HepG2 (cell line): ENCODE measurements around the gene NID2. TPM values are rescaled to one million over a fixed set of nuclear protein-coding genes. Genes with fewer than 3 reads are reported as not detected.

Experiments
- ATAC-seq: fragments of 200-7000 bp; cut with Tn5 transposase; 3 replicates; pipeline ENCODE4 v1.9.1; 2020; ENCODE audit warnings: mild to moderate bottlenecking, moderate library complexity
- BruUV-seq: library from RNA; stranded (reverse); fragments of 400-500 nt; replicated peaks from 2 replicates; lab custom pipeline; 2021; lab: Mats Ljungman, UMichigan
- CTCF ChIA-PET: fragments of 300-600 bp; formaldehyde crosslinking; extraction: SDS; loops from one replicate; lab custom pipeline; 2021; ENCODE audit warnings: low total read pairs, inconsistent platforms, low intra/inter-chr PET ratio; lab: Yijun Ruan, JAX
- POLR2A ChIA-PET: fragments of 350-600 bp; sonication (Branson Sonifier 250); formaldehyde crosslinking; loops from one replicate; lab custom pipeline; 2020; ENCODE audit warnings: antibody characterized with exemption, inconsistent platforms; lab: Yijun Ruan, JAX
- DNase-seq: peaks from one replicate; pipeline ENCODE4 v3.0.0-alpha.2; 2015; ENCODE audit warnings: low spot score
- FAIRE-seq: peaks from 3 replicates; lab custom pipeline; 2011; peaks lifted over from hg19 to GRCh38; lab: Jason Lieb, UNC
- H2AFZ ChIP-seq: one replicate; pipeline ENCODE4 v1.6.1; 2011; ENCODE audit warnings: low read length, inconsistent platforms
- H3K27ac ChIP-seq: fragments of 300-600 bp; 3 replicates; pipeline ENCODE4 v1.8.0; 2011; ENCODE audit warnings: mixed run types, mild to moderate bottlenecking, mixed read lengths, low read length, inconsistent platforms; ENCODE audit not compliant: insufficient read depth; ENCODE audit errors: extremely low read length
- H3K27me3 ChIP-seq, 2 experiments: fragments of 200-600 bp in 1 of 2; 2 replicates in 1 of 2; 3 replicates in 1 of 2; pipeline versions ENCODE4 v1.6.0 to v1.8.0; 2011; ENCODE audit warnings: low read length in 2 of 2, mild to moderate bottlenecking in 2 of 2, moderate library complexity in 2 of 2, inconsistent platforms in 1 of 2; ENCODE audit not compliant: insufficient read depth in 2 of 2, control insufficient read depth in 1 of 2
- H3K36me3 ChIP-seq, 2 experiments: fragments of 200-600 bp in 1 of 2; replicated peaks in 1 of 2; 2 replicates in 1 of 2; 3 replicates in 1 of 2; pipeline versions ENCODE4 v1.5.1 to v1.8.0; 2011; ENCODE audit warnings: low read length in 2 of 2, inconsistent platforms in 1 of 2; ENCODE audit not compliant: insufficient read depth in 2 of 2, control insufficient read depth in 1 of 2
- H3K4me1 ChIP-seq: 2 replicates; pipeline ENCODE4 v1.5.1; 2012; ENCODE audit warnings: low read length, inconsistent platforms; ENCODE audit not compliant: insufficient read depth
- H3K4me2 ChIP-seq: 2 replicates; pipeline ENCODE4 v1.6.0; 2011; ENCODE audit warnings: low read depth, low read length, inconsistent platforms
- H3K4me3 ChIP-seq, 3 experiments: fragments of 200-600 bp in 1 of 3; sonication (generic), shearing (Covaris generic) in 1 of 3; replicated peaks in 1 of 3; 2 replicates each; pipeline ENCODE4 v1.5.1; 2011 to 2016; ENCODE audit warnings: low read length in 3 of 3, inconsistent platforms in 2 of 3, low read depth in 2 of 3, mild to moderate bottlenecking in 2 of 3, control low read depth in 1 of 3, mixed read lengths in 1 of 3; ENCODE audit not compliant: insufficient read depth in 1 of 3
- H3K79me2 ChIP-seq: one replicate; pipeline ENCODE4 v1.6.1; 2011; ENCODE audit warnings: low read length, inconsistent platforms; ENCODE audit not compliant: insufficient read depth
- H3K9ac ChIP-seq: 2 replicates; pipeline ENCODE4 v1.6.0; 2011; ENCODE audit warnings: mild to moderate bottlenecking, low read depth, low read length, inconsistent platforms; ENCODE audit not compliant: insufficient read depth
- H3K9me3 ChIP-seq: 2 replicates; pipeline ENCODE4 v1.5.1; 2012; ENCODE audit warnings: mild to moderate bottlenecking, low read length
- H4K20me1 ChIP-seq: 2 replicates; pipeline ENCODE4 v1.6.0; 2011; ENCODE audit warnings: inconsistent platforms, mild to moderate bottlenecking, low read length, moderate library complexity; ENCODE audit not compliant: insufficient read depth
- ARNTL ChIP-seq: sonication (generic); formaldehyde crosslinking; IDR thresholded peaks from 2 replicates; pipeline ENCODE4 v1.4.0; 2020; ENCODE audit warnings: mild to moderate bottlenecking, missing genetic modification reagents
- ATM ChIP-seq: fragments of 450-650 bp; IDR thresholded peaks from 2 replicates; pipeline ENCODE4 v1.7.1; 2017; ENCODE audit warnings: mild to moderate bottlenecking, borderline replicate concordance
- CAMTA2 ChIP-seq: sonication (generic); formaldehyde crosslinking; IDR thresholded peaks from 2 replicates; pipeline ENCODE4 v1.4.0; 2020; ENCODE audit warnings: mild to moderate bottlenecking, missing genetic modification reagents, borderline replicate concordance
- EEA1 ChIP-seq: sonication (generic); formaldehyde crosslinking; IDR thresholded peaks from 2 replicates; pipeline ENCODE4 v1.5.1; 2020; ENCODE audit warnings: mild to moderate bottlenecking, missing genetic modification reagents, borderline replicate concordance
- HMG20A ChIP-seq: IDR thresholded peaks from 2 replicates; pipeline ENCODE4 v1.6.1; 2016; ENCODE audit warnings: borderline replicate concordance
- HNRNPUL1 ChIP-seq: fragments of 200-400 bp; formaldehyde crosslinking; IDR thresholded peaks from 2 replicates; pipeline ENCODE4 v1.6.1; 2017; ENCODE audit warnings: low read depth, mild to moderate bottlenecking, low read length, moderate library complexity
- KLF12 ChIP-seq: sonication (generic); formaldehyde crosslinking; IDR thresholded peaks from 2 replicates; pipeline ENCODE4 v1.4.0; 2020; ENCODE audit warnings: missing genetic modification reagents, borderline replicate concordance
- MTERF4 ChIP-seq: sonication (generic); formaldehyde crosslinking; IDR thresholded peaks from 2 replicates; pipeline ENCODE4 v1.8.0; 2023; ENCODE audit warnings: mild to moderate bottlenecking, missing genetic modification reagents
- NCOA2 ChIP-seq: sonication (generic); formaldehyde crosslinking; IDR thresholded peaks from 2 replicates; pipeline ENCODE4 v1.8.0; 2022; ENCODE audit warnings: inconsistent platforms
- PITX1 ChIP-seq: sonication (generic); formaldehyde crosslinking; IDR thresholded peaks from 2 replicates; pipeline ENCODE4 v1.5.1; 2020; ENCODE audit warnings: mild to moderate bottlenecking, missing genetic modification reagents
- RBFOX2 ChIP-seq: fragments of 200-400 bp; formaldehyde crosslinking; IDR thresholded peaks from 2 replicates; pipeline ENCODE4 v1.6.1; 2017; ENCODE audit warnings: low read depth, mild to moderate bottlenecking, low read length
- SMAD1 ChIP-seq: sonication (generic); formaldehyde crosslinking; IDR thresholded peaks from 2 replicates; pipeline ENCODE4 v1.4.0; 2020; ENCODE audit warnings: missing genetic modification reagents, low read depth, mild to moderate bottlenecking, borderline replicate concordance
- SNAPC5 ChIP-seq: sonication (generic); formaldehyde crosslinking; IDR thresholded peaks from 2 replicates; pipeline ENCODE4 v1.8.1; 2023; ENCODE audit warnings: mild to moderate bottlenecking, missing genetic modification reagents, borderline replicate concordance
- TBX3 ChIP-seq: fragments of 450-650 bp; IDR thresholded peaks from 2 replicates; pipeline ENCODE4 v1.6.1; 2017; ENCODE audit warnings: antibody characterized with exemption, mild to moderate bottlenecking, inconsistent platforms, borderline replicate concordance
- TRIM24 ChIP-seq: sonication (generic); formaldehyde crosslinking; IDR thresholded peaks from 2 replicates; pipeline ENCODE4 v1.8.0; 2022; ENCODE audit warnings: mild to moderate bottlenecking, missing genetic modification reagents
- ZNF121 ChIP-seq: sonication (generic); formaldehyde crosslinking; IDR thresholded peaks from 2 replicates; pipeline ENCODE4 v1.5.0; 2020; ENCODE audit warnings: mild to moderate bottlenecking, missing genetic modification reagents
- ZNF75D ChIP-seq: sonication (generic); formaldehyde crosslinking; IDR thresholded peaks from 2 replicates; pipeline ENCODE4 v1.8.1; 2023; ENCODE audit warnings: missing genetic modification reagents, mild to moderate bottlenecking, borderline replicate concordance
- ZNF772 ChIP-seq: sonication (generic); formaldehyde crosslinking; IDR thresholded peaks from 2 replicates; pipeline ENCODE4 v1.5.0; 2020; ENCODE audit warnings: mild to moderate bottlenecking, missing genetic modification reagents
- ZSCAN21 ChIP-seq: sonication (generic); formaldehyde crosslinking; IDR thresholded peaks from 2 replicates; pipeline ENCODE4 v1.8.0; 2022; ENCODE audit warnings: mild to moderate bottlenecking, missing genetic modification reagents, moderate library complexity, borderline replicate concordance
- WGBS: methylation state at CpG from one replicate; pipeline ENCODE4 v1.1.6; 2017; ENCODE audit warnings: low lambda C conversion rate; 5-methylcytosine and 5-hydroxymethylcytosine counted together
- in situ Hi-C: cut with HindIII; loops from 2 replicates; pipeline ENCODE4 v1.10.0; 2017; ENCODE audit warnings: low pct_unique_long_range_greater_than_20kb; ENCODE audit not compliant: extremely low pct_ligation_motif_present
- intact Hi-C: fragments of 100-400 bp; cut with micrococcal nuclease; formaldehyde crosslinking; loops from one replicate; pipeline ENCODE4 v1.10.0; 2022; ENCODE audit not compliant: unreplicated experiment
- polyA plus RNA-seq, 8 experiments: library from polyadenylated mRNA; depleted of rRNA in 3 of 8; stranded (reverse) in 7 of 8; unstranded in 1 of 8; fragments of >200 nt; fragmentation: Illumina TruSeq in 4 of 8; extraction: Trizol in 4 of 8; gene quantifications; 2 replicates each; pipeline versions ENCODE4 v1.2.1 to v1.2.3, GENCODE V29; 2011 to 2016; ENCODE audit warnings: low read depth in 4 of 8, missing spikeins in 1 of 8, mixed read lengths in 1 of 8; ENCODE audit not compliant: insufficient read depth in 1 of 8
- total RNA-seq, 5 experiments: library from RNA; depleted of rRNA; stranded (reverse); fragments of >200 nt; fragmentation: Illumina TruSeq; extraction: Trizol; gene quantifications; 2 replicates each; pipeline ENCODE4 v1.2.3, GENCODE V29; 2016; ENCODE audit warnings: low read depth in 1 of 5
- TF ChIP-seq, protein P1 (sequence below): IDR thresholded peaks from 2 replicates; pipeline ENCODE4 v1.6.1; 2016

Gene NID2
- total and polyA plus RNA-seq, 2 of the 13 experiments (the other 11 are each of a cell fraction or from before 2014, with no cell fraction given): 0.11 TPM; not detected in 1

DNA sequence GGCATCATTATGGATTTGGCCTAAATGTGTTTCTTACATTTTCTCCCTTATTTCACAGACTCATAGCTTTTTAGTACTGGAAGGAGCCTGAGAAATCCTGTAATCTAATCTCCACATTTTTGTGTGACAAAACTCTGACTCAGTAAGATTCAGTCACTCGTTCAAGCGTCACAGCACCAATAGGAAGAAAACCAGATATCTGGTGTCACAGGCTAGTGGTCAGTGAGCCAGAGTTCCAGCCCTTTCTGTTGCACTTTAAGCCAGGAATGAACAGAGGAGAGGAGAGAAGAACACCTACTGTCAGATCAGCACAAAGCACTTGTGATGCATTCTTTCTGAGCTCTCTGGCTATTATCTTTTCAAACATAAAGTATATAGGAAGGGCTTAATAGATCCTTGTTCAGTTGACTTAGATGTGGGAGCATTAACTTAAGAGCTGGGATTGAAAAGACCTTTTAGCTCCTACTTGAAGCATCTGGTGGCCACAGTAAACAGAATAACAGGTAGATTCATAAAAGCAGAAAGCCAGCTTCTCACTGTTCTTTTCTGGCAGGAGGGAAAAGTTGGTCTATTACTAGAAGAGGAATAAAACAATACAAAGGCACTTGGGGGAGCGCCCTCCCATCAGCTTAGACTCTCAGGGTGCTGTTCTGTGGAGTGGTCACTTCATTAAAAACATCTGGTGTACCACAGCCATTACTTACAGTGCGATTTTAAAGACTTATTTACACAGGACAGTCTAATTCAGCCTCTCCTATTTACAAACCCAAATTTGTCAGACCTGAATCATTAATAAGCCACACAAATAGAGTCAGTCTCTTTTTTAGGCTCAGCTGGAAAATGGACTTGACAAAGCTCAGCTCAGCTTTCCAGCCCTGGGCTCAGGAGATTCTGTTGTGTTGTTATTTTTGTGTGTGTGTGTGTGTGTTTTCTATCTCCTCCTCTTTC is 12.2 kb upstream of the NID2 start:
- Histone ChIP-seq H3K79me2 (no peaks in the 10 kb centered on the region), H3K27ac (no peak overlapping the region), H3K36me3 (no peaks in the 10 kb centered on the region), H3K4me2 (no peak overlapping the region), H3K9me3 (no peaks in the 10 kb centered on the region), H3K4me1 (peaks cover 20% of the 10 kb centered on the region), H3K27me3 (peaks cover 0 to 2% of the 10 kb centered on the region in 2 experiments; a peak in 1 of 5 replicates), H3K4me3 (no peak overlapping the region), H3K9ac (no peak overlapping the region), H4K20me1 (no peaks in the 10 kb centered on the region), H2AFZ (no peak overlapping the region)
- TF ChIP-seq ARNTL (CRISPR knock-in tag) (no peak), EEA1 (CRISPR knock-in tag) (no peak), SNAPC5 (CRISPR knock-in tag) (no peak), ATM (no peak), TBX3 (no peak), ZNF75D (CRISPR knock-in tag) (no peak), CAMTA2 (CRISPR knock-in tag) (no peak), HNRNPUL1 (no peak), MTERF4 (CRISPR knock-in tag) (no peak), KLF12 (CRISPR knock-in tag) (no peak), NCOA2 (CRISPR knock-in tag) (no peak), RBFOX2 (no peak), ZSCAN21 (CRISPR knock-in tag) (no peak), SMAD1 (no peak), PITX1 (CRISPR knock-in tag) (no peak), TRIM24 (CRISPR knock-in tag) (no peak), HMG20A (CRISPR knock-in tag) (no peak), ZNF772 (no peak), ZNF121 (CRISPR knock-in tag) (no peak)
- TF ChIP-seq, protein P1, sequence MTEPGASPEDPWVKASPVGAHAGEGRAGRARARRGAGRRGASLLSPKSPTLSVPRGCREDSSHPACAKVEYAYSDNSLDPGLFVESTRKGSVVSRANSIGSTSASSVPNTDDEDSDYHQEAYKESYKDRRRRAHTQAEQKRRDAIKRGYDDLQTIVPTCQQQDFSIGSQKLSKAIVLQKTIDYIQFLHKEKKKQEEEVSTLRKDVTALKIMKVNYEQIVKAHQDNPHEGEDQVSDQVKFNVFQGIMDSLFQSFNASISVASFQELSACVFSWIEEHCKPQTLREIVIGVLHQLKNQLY (CRISPR knock-in tag): no peak
- in situ Hi-C loops: no loop called here
- intact Hi-C loops: no loop called here
- 0% methylated on average over 4 of the region's 4 CpGs for WGBS
- ChIA-PET CTCF (no interaction called here), POLR2A (no interaction called here)
- ATAC-seq (no peak), DNase-seq (peak; percentile 23), FAIRE-seq (no peak)
- no TSS peak for BruUV-seq
